NCI-H146 (cell line): ENCODE measurements around the gene GDPD4.

Experiments
- DNase-seq: peaks from one replicate; lab custom pipeline; 2025; lab: John Stamatoyannopoulos, UW

Gene GDPD4

DNA sequence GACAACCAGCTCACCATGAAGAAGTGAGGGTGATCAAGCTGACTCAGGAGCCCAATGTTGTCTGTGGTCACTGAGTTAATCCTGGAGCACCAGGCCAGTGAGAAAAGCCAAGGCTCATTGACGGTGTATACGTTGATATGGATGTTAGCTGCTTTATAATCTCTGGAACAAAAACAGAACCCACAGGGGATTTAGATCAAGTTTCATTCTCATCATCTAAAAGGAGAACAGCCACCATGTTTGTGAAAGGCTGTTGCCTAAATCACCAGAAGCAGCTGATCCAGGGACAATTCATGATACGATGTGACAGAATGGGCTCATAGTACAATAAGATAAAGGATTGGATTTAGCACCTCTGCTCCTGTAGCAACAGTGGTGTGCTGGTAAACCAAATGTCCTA, 68.5 kb downstream of the GDPD4 start:
- peak; percentile 14 for DNase-seq

DNA sequence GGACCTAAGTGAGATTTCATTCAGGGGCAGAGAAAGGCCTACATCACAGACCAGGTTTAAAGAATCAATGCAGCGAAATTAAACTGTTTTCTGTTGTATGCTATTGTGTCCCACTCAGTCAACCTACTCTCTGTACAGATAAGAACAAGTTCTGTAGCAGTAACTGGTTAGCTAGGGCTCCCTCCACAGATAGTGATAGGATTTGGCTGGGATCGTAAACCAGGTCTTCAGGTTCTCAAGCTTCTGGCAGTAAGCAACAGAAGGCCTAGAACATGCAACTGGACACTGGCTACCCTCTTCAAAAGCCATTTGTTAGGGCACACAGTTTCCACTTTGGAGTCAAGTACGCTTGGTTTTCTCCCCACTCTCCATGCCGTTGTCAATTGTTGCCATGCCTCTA, 69.2 kb downstream of the GDPD4 start:
- DNase-seq, result no peak

GRCh38 chr11:77231800-77232199, 69.7 kb downstream of the GDPD4 start:
- no peak for DNase-seq

DNA sequence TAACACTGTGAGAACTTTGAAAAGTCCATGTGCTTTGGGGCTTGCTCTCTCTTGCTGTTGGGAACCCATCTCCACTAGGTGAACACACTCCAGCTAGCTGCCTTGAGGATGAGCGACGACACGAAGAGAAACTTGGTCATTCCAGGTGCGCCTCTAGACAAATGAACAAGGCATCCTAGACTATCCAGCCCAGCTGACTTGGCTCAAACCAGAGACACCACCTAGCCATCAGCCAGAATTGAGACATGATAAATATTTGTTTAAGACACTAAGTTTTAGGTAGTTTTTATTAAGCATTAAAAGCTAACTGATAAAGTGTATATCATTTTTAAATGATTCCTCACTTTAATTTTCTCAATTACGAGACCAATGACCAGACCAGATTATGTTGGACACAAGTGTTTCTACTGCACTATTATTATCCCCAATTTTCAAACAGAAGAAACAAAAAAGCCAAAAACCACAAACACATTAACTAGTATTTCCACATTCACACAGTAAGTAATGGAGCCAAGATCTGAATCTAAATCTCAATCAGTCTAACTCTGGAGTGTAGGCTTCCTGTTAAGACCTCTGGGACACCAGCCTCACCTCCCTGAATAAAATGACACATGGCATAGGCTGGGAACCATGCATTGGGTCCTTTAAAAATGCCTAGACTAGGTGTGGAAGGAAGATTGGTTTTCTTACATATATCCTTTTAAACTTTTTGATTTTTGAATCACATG, 70.4 kb downstream of the GDPD4 start:
- no peak for DNase-seq

GRCh38 chr11:77223797-77224196, 77.7 kb downstream of the GDPD4 start:
- no peak for DNase-seq

DNA sequence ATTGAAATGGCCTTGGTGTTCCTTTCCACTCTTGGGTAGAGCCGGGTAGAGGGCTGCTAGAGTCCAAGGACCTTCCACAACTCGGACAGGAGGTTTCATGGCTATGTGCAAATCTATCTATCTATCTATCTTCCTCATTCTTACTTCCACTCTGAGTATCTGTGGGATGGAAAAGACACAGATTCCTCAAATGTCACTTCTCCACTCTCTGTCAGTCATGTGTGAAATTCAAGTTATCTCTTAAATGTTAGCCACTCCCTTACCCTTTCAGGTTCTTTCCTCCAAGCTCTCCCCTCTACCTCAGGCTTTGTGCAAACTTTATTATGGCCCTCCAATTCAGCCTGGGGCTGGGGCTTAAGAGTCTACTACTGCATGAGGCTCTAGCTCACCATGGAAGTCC, 84.3 kb downstream of the GDPD4 start:
- DNase-seq, result no peak

GRCh38 chr11:77215106-77215505, 86.4 kb downstream of the GDPD4 start:
- no peak for DNase-seq

GRCh38 chr11:77214557-77214956, 86.9 kb downstream of the GDPD4 start:
- no peak for DNase-seq

DNA sequence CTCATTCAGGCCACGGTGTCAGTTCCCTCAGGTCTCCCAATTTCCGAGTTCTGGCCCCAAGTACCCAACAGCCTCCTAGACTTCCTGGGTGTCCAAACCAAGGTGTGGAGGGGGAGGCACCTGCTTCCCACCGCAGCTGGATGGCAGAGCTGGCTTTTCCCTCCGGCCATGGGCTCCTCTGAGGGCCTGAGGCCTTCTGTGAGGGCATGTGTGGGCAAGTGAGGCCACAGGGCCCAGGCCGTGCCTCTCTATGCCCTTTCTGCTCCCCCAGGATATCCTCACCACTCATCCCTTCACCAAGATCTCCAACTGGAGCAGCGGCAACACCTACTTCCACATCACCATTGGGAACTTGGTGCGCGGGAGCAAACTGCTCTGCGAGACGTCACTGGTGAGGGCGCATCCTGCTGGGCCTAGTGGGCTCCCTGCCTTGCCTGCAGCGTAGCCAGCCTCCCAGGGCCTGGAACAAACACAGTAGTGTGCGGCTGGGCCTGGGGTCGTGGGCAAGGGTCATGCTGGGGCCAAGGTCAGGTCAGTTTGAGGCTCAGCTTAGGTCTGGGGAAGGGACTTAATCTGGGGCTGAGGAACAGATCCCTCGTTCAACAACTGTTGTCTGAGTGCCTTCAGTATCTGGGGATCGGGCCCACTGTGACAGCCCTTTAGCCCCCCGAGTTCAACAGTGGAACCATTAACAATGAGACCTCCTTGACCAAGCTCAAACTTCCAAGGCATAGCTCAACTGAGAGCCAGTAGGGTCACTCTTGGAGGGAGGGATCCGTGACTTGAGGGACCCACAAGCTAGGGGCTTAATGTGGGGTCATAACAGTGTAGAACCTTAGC, 87.7 kb downstream of the GDPD4 start:
- DNase-seq, result no peak

GRCh38 chr11:77213029-77213579, 88.4 kb downstream of the GDPD4 start:
- DNase-seq, result no peak

DNA sequence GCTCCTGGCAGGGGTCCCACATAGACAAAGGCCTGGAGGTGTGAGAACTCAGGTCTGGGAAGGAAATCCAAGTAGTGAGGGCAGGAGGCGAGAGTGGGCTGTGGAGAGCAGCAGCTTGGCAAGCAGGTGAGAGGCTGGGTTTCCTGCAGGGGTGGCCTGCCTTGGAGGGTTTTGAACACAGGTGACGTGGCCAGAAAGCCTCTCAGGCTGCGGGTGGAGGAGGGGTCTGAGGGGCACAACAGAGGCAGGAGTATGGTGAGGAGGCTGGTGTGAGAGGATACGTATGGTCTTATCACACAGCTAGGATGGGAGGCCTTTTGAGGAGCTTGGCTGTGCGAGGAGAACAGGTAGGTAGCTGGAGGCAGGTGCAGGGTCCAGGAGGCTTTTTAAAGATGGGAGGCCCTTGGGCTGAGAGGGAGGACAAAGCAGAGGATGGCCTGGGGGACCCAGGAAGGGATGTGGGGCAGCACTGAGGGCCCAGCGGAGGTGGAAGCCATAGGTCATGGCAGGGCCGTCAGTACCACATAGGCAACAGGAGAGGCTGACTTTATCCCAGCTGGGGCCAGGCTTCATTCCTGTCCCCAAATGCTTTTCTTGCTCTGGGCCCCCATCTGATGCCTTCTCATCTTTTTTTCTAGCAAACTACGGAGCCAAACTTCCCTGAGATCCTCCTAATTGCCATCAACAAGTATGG, 89.0 kb downstream of the GDPD4 start:
- DNase-seq, result no peak

- DNase-seq, result no peak
These were observed 89.8 kb downstream of the GDPD4 start for GRCh38 chr11:77211594-77212251.

- DNase-seq, result no peak
These were observed 90.4 kb downstream of the GDPD4 start for GRCh38 chr11:77211040-77211451.

DNA sequence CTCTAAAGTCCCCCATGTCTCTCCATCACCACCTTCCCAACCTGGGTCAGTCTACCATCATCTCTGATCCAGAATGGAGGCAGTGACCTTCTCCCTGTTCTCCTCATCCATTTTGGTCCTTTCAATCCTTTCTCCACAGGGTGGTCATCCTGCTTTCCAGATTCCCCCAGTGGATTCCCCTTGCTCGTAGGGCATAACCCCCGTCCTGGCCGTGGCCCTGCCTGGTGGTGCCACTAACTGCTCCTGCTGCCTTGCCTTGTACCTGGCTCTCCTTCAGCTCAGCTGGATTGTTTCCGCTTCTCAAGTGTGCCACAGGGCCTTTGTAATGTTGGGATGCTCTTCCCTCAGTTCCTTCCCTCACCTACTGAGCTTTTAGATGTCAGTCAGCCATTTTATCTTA, 91.8 kb downstream of the GDPD4 start:
- DNase-seq, result no peak

- DNase-seq, result no peak
These were observed 93.0 kb downstream of the GDPD4 start for GRCh38 chr11:77208535-77208934.

DNA sequence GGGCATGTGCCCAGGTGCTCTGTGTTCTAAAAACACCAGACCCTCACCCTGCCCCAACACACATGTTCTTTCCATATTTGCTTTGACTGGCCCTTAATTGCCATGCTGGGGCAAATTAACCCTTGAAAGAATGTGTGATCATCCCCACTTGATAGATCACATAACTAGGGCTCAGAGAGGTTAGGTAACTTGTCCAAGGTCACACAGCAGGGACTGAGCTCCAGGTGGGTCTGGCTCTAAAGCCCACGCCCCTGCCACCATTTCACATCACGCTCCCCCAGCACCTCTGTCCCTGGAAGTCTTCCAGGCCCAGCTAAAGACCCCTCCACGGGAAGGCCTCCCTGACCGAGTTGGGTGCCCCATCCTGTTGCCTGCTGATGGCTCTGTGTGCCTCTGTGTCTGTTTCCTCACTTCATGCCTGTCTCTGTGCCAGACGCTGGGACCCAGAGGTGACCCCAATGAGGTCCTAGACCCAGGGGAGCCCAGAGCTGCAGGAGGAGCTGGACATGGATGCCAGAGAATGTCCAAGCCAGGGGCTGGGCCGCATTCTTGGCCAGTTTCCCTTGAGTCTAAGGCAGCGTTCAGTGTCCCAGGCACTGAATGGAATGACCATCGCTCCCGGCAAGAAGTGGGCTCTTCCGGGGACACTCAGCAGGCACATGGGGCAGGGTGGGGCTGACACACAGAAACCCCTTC, 93.7 kb downstream of the GDPD4 start:
- DNase-seq, result no peak

- DNase-seq, result no peak
These were observed 94.4 kb downstream of the GDPD4 start for GRCh38 chr11:77207019-77207485.

DNA sequence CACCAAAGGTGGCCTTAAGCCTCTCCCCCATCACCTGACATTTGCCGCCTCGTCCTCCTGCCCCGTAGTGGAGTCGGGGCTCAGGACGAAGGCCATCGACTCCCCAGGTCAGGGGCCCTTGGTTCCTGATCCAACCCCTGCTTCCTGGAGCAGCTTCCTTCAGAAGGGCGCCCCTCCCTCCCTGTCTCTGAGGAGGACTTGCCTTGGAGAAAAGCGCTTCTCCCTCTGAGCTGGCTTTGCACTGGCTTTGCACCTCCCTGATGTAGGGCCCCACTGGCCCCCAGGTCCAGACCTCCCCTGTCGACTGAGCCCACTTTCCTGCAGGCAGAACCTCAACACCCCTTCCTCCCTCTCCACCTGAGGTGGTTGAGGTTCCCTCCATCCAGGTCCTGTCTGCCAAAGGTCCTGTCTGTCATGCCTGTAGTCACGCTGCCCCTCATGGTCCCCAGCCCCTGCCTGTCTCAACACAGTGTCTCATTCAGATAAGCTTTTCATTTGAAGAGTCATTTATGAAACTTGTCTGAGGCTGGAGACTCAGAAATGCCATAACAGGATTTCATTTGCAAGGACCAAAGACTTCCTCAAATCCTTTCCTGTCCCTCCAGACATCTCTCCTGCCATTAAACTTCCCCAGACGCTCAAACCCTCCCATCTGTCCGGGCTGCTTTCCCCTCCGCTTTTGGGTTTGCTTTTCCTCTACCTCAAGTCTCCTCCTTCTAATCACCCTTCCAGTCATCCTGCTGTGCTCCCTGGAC, 95.0 kb downstream of the GDPD4 start:
- no peak for DNase-seq

DNA sequence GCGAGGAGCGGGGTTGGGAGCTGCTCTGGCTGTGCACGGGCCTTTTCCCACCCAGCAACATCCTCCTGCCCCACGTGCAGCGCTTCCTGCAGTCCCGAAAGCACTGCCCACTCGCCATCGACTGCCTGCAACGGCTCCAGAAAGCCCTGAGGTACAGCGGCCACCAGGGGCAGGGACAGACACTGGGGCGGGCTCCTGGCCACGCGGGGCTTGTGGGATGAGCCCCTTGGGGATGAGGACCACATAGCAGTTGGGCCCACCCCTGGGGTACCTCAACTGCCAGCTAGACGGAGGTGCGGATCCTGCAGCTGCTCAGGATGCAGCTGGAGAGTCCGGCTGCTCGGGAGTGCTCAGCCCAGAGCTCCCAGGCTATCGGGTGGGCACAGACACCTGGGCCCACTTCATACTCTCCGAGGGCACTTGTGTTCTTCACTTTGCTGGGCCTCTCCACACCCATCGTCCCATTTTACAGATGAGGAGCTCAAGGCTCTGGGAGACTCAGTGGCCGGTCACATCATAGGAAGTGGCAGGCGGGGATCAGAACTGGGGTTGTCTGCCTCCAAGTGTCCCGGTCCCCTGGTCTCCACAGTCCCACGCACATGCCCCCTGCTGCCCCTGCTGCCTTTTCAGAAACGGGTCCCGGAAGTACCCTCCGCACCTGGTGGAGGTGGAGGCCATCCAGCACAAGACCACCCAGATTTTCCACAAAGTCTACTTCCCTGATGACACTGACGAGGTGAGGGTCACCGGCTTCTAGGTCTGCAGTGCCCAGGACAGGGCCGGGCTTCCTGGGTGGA, 95.8 kb downstream of the GDPD4 start:
- DNase-seq, result no peak
